ENCODE results near the gene SLC13A2. TPM values are rescaled to one million over a fixed set of nuclear protein-coding genes. Genes with fewer than 3 reads are reported as not detected.

The SLC13A2 gene
- total RNA-seq, 2 experiments from 2014 or later: not detected

DNA sequence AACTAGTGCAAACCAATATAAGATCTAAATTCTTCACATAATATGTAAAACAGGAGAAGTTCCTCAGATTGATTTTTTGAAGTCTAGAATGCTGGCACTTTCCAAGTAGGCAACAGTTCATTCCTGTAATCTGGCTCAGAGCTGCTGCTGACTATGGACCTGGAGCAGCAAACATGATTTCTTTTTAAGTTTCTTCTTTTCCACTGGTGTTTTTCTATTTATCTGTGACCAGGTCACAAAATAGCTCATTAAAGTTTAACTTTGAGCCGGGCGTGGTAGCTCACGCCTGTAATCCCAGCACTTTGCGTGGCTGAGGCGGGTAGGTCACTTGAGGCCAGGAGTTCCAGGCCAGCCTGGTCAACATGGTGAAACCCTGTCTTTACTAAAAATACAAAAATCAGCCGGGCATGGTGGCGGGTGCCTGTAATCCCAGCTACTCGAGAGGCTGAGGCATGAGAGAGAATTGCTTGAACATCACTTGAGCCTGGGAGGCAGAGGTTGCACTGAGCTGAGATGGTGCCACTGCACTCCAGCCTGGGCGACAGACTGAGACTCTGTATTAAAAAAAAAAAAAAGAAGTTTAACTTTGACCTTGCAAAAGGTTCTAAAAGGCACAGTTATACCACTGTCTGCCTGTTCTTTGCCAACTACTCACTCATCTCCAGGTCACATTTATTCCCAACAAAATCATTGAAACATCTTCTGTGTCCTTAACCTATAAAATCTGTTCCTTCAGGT, 29.4 kb upstream of the SLC13A2 start:
- no peak for TF ChIP-seq CTCF (IDR thresholded peaks at IDR 0.05)
- Histone ChIP-seq H3K9me3 (ENCODE audit: control insufficient read depth in 1 of 2, insufficient read depth in 1 of 2, low read length in 2 of 2) (no peaks in the 10 kb centered on the region), H3K27me3 (ENCODE audit: control insufficient read depth in 1 of 2, insufficient read depth in 2 of 2, low read length in 2 of 2) (peaks cover 4 to 5% of the 10 kb centered on the region in 2 experiments), H3K4me3 (ENCODE audit: low read length) (no peak overlapping the region), H3K27ac (ENCODE audit: low read depth in 1 of 2, low read length in 2 of 2) (no peak overlapping the region), H3K36me3 (ENCODE audit: insufficient read depth, low read length) (no peaks in the 10 kb centered on the region), H3K4me1 (ENCODE audit: insufficient read depth, low read length) (no peaks in the 10 kb centered on the region)
- no peak for DNase-seq
- Mint-ChIP-seq H3K36me3 (ENCODE audit: low read depth) (no peaks in the 10 kb centered on the region), H3K4me1 (ENCODE audit: low read depth) (no peaks in the 10 kb centered on the region), H3K9me3 (no peaks in the 10 kb centered on the region), H3K27me3 (peaks cover 26% of the 10 kb centered on the region), H3K4me3 (no peak overlapping the region), H3K27ac (no peak overlapping the region)
- intact Hi-C loops (cut with DNase I, micrococcal nuclease): no loop called here
- ChIA-PET CTCF (no interaction called here), POLR2A (no interaction called here)
- no peak for ATAC-seq (ENCODE audit: poor library complexity)

DNA sequence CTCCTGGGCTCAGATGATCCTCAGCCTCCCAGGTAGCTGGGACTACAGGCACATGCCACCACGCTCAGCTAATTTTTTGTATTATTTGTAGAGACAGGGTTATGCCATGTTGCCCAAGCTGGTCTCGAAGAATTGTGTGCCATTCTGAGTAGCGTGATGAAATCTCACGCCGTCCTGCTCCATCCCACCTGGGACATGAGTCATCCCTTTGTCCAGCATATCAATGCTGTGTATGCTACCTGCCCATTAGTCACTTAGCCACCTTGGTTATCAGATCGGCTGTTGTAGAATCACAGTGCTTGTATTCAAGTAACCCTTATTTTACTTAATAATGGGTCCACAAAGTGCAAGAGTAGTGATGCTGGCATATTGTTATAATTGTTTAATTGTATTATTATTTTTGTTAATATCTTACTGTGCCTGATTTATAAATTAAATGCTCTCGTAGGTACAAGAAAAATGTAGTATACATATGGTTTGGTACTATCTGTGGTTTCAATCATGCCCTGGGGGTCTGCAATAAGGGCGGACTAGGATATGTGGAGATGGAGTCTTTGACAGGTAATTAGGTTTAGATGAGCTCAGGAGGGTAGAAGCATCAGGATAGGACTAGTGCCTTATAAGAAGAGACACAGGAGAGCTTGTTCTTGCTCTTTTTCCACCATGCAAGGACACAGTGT, 26.6 kb upstream of the SLC13A2 start:
- DNase-seq: no peak
- H3K4me3 Mint-ChIP-seq: no peak overlapping the region
- peaks cover 20% of the 10 kb centered on the region for H3K27me3 Mint-ChIP-seq
- Histone ChIP-seq H3K4me1 (ENCODE audit: insufficient read depth, low read length) (no peaks in the 10 kb centered on the region), H3K27ac (ENCODE audit: low read depth in 1 of 2, low read length in 2 of 2) (no peak overlapping the region), H3K4me3 (ENCODE audit: low read length) (no peak overlapping the region), H3K36me3 (ENCODE audit: insufficient read depth, low read length) (no peaks in the 10 kb centered on the region), H3K27me3 (ENCODE audit: control insufficient read depth in 1 of 2, insufficient read depth in 2 of 2, low read length in 2 of 2) (peaks cover 4 to 5% of the 10 kb centered on the region in 2 experiments), H3K9me3 (ENCODE audit: control insufficient read depth in 1 of 2, insufficient read depth in 1 of 2, low read length in 2 of 2) (no peaks in the 10 kb centered on the region)
- ATAC-seq (ENCODE audit: poor library complexity): no peak
- no peaks in the 10 kb centered on the region for H3K4me1 Mint-ChIP-seq (ENCODE audit: low read depth)
- ChIA-PET POLR2A (no interaction called here), CTCF (no interaction called here)
- intact Hi-C loops (cut with DNase I, micrococcal nuclease): no loop called here
- no peaks in the 10 kb centered on the region for H3K36me3 Mint-ChIP-seq (ENCODE audit: low read depth)
- H3K27ac Mint-ChIP-seq: no peak overlapping the region
- no peaks in the 10 kb centered on the region for H3K9me3 Mint-ChIP-seq
- no peak for TF ChIP-seq CTCF (IDR thresholded peaks at IDR 0.05)

DNA sequence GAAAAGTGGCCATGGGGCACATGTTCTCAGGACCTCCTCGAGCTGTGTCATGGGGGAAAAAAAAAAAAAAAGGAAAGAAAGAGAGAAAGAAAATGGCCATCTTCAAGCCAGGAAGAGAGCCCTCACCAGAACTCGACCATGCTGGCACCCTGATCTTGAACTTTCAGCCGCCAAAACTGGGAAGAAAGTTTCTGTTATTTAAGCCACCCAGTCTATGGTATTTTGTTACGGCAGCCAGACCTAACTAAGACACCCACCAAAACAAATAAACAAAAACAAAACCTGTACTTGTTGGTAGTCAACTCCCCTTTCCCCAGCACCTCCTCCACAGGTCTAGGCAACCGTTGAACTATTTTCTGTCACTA, 26.1 kb upstream of the SLC13A2 start:
- ChIA-PET POLR2A (no interaction called here), CTCF (no interaction called here)
- H3K27ac Mint-ChIP-seq: no peak overlapping the region
- H3K9me3 ChIP-seq (ENCODE audit: control insufficient read depth in 1 of 2, insufficient read depth in 1 of 2, low read length in 2 of 2): no peaks in the 10 kb centered on the region
- no peaks in the 10 kb centered on the region for H3K4me1 Mint-ChIP-seq (ENCODE audit: low read depth)
- no peaks in the 10 kb centered on the region for H3K9me3 Mint-ChIP-seq
- H3K36me3 ChIP-seq (ENCODE audit: insufficient read depth, low read length): no peaks in the 10 kb centered on the region
- TF ChIP-seq CTCF (IDR thresholded peaks at IDR 0.05): no peak
- no peaks in the 10 kb centered on the region for H3K4me1 ChIP-seq (ENCODE audit: insufficient read depth, low read length)
- intact Hi-C loops (cut with DNase I, micrococcal nuclease): no loop called here
- ATAC-seq (ENCODE audit: poor library complexity) (no peak), DNase-seq (no peak)
- H3K27me3 ChIP-seq (ENCODE audit: control insufficient read depth in 1 of 2, insufficient read depth in 2 of 2, low read length in 2 of 2): peaks cover 4 to 5% of the 10 kb centered on the region in 2 experiments
- no peak overlapping the region for H3K27ac ChIP-seq (ENCODE audit: low read depth in 1 of 2, low read length in 2 of 2)
- no peak overlapping the region for H3K4me3 Mint-ChIP-seq
- no peaks in the 10 kb centered on the region for H3K36me3 Mint-ChIP-seq (ENCODE audit: low read depth)
- no peak overlapping the region for H3K4me3 ChIP-seq (ENCODE audit: low read length)
- peaks cover 14% of the 10 kb centered on the region for H3K27me3 Mint-ChIP-seq
